GM12891 (cell line): ENCODE measurements around the gene CCDC137.

Experiments
- PAX5 ChIP-seq: IDR thresholded peaks from 2 replicates; pipeline ENCODE4 v1.6.1; 2011; ENCODE audit warnings: low read length, moderate library complexity, mild to moderate bottlenecking; ENCODE audit not compliant: insufficient read depth, severe bottlenecking
- POLR2A ChIP-seq: IDR thresholded peaks from 2 replicates; pipeline ENCODE4 v1.6.1; 2011; ENCODE audit warnings: low read depth, low read length, control low read depth
- SPI1 ChIP-seq: IDR thresholded peaks from 2 replicates; pipeline ENCODE4 v1.6.1; 2011; ENCODE audit warnings: low read depth, low read length, control low read depth

DNA sequence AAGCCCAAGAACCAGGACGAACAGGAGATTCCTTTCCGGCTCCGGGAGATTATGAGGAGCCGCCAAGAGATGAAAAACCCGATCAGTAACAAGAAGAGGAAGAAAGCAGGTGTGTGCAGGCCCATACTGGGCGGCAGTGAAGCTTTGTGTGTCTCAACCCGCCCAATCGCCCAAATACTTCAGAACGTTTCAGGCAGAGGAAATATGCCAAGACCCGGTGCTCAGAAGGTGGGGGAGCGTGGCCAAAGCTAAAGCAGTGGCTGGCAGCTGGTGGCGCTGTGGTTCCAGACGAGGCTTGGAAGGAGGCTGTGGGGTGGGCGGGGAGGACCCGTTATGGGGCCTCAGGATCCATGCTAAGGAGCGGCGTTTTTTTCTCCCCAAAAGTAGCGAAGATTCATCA is 1.2 kb downstream of the CCDC137 start:
- TF ChIP-seq PAX5 (no peak), POLR2A (no peak), SPI1 (no peak)
